Islet precursor cell (in vitro differentiated cells): ENCODE data around the gene C19orf85.
A peak's percentile ranks its signal among the peaks of the same experiment; 100 is the strongest.
"Not testable (repeated sequence)": the region's sequence is repeated elsewhere in the genome, so short reads cannot be mapped to it uniquely, and the experiment has no call there.

Experiments used
- DNase-seq: peaks from one replicate; pipeline ENCODE4 v3.0.0-alpha.2; 2018

C19orf85 gene

GRCh38 chr19:55455576-55456235 lies 8.8 kb downstream of the C19orf85 start:
- no peak for DNase-seq

- DNase-seq: peak; percentile 85
Measured at GRCh38 chr19:55454787-55455243, 9.7 kb downstream of the C19orf85 start.

- DNase-seq: no peak
Measured at GRCh38 chr19:55453511-55454260, 10.9 kb downstream of the C19orf85 start.

GRCh38 chr19:55452749-55453346 lies 11.7 kb downstream of the C19orf85 start:
- peak; percentile 94 for DNase-seq

- no peak for DNase-seq
Measured at GRCh38 chr19:55451965-55452748, 12.4 kb downstream of the C19orf85 start.

GRCh38 chr19:55451163-55451964 lies 13.2 kb downstream of the C19orf85 start:
- peak; percentile 51 for DNase-seq

- no peak for DNase-seq
Measured at GRCh38 chr19:55449469-55449868, 15.1 kb downstream of the C19orf85 start.

GRCh38 chr19:55448175-55448490 lies 16.4 kb downstream of the C19orf85 start:
- not testable (repeated sequence) for DNase-seq

- peak; percentile 68 for DNase-seq
Measured at GRCh38 chr19:55447421-55448174, 17.0 kb downstream of the C19orf85 start.

- DNase-seq: no peak
Measured at GRCh38 chr19:55446060-55446459, 18.5 kb downstream of the C19orf85 start.

- DNase-seq: no peak
Measured at GRCh38 chr19:55444646-55445045, 19.9 kb downstream of the C19orf85 start.

- no peak for DNase-seq
Measured at GRCh38 chr19:55443824-55444480, 20.6 kb downstream of the C19orf85 start.

GRCh38 chr19:55443045-55443823 lies 21.3 kb downstream of the C19orf85 start, which contains the start of gene SHISA7:
SHISA7 (minus strand) TSS chr19:55443300; CDS start chr19:55442863, 437 bp downstream.
- no peak for DNase-seq

- DNase-seq: no peak
Measured at GRCh38 chr19:55442372-55442961, 22.1 kb downstream of the C19orf85 start.

- no peak for DNase-seq
Measured at GRCh38 chr19:55441692-55442321, 22.7 kb downstream of the C19orf85 start.

- no peak for DNase-seq
Measured at GRCh38 chr19:55441319-55441691, 23.2 kb downstream of the C19orf85 start.

GRCh38 chr19:55440411-55441105 lies 24.0 kb downstream of the C19orf85 start:
- DNase-seq: peak; percentile 64

GRCh38 chr19:55439052-55439451 lies 25.5 kb downstream of the C19orf85 start:
- DNase-seq: no peak

GRCh38 chr19:55437410-55437809 lies 27.1 kb downstream of the C19orf85 start:
- DNase-seq: peak; percentile 94
